CD4-positive, alpha-beta T cell treated with Interleukin-10 for 1 hour (primary cell): ENCODE data around the gene DNAJC12.
"Not testable (repeated sequence)": the region's sequence is repeated elsewhere in the genome, so short reads cannot be mapped to it uniquely, and the experiment has no call there.

ENCODE experiments used
- DNase-seq: peaks from one replicate; pipeline ENCODE4 v3.0.0-alpha.2; 2020

The DNAJC12 gene

GRCh38 chr10:67837541-67838314 is at the start of gene DNAJC12:
Gene DNAJC12, minus strand, starts transcription at chr10:67838188. Its CDS starts 177 bp downstream, at chr10:67838011.
- peak; percentile 14 for DNase-seq

GRCh38 chr10:67884842-67885670 is 47.1 kb upstream of the DNAJC12 start:
- DNase-seq: peak; percentile 81

DNA sequence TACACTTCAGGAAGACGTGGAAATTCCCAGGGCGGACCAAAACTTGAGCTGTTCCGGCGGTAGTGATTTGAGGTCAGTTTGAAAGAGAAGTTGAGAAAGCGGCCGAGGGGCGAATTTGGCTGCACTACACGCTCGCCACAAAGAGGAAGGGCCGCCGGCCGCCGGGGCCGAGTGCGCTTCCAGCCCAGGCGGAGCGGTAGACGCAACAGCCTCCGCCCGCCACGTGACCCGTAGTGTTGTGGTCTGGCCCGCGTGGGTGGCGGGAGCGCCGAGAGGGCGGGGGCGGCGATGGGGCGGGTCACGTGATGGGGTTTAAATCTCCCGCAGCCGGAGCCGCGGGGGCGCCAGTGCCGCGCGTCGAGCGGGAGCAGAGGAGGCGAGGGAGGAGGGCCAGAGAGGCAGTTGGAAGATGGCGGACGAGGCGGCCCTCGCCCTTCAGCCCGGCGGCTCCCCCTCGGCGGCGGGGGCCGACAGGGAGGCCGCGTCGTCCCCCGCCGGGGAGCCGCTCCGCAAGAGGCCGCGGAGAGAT is 46.4 kb upstream of the DNAJC12 start, which contains the start of gene SIRT1:
Gene SIRT1 (plus strand): TSS at position 344 of the 529 bp plus-strand sequence. CDS start 66 bp downstream, at position 410.
- peak; percentile 95 for DNase-seq

DNA sequence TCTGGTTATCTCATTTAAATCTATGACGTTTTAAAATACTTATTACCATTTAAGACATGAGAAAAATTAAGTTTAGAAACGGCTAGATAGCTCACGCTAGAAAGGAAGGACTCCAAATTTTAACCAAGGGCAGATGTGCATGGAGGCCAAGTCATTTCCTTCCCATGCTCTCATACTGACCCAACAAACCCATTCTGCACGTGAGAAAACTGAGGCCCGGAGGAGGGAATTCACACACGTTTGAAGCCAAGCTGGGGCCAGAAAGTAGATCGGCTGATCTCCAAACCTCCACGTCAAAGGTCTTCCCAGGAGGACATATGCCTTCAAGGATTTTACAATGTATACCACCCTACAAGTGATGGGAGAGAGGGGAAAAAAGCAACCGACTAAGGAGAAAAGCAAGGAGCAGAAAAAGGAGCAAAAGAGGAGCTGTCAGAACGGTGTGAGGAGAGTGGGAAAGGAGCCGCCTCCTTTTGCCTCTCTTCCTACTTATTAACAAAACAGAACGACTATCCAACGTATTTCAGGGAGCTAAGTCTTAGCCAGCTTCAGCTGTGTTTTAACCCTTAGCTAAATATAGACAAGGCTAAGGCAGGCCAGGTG is 45.8 kb upstream of the DNAJC12 start:
- DNase-seq: no peak

DNA sequence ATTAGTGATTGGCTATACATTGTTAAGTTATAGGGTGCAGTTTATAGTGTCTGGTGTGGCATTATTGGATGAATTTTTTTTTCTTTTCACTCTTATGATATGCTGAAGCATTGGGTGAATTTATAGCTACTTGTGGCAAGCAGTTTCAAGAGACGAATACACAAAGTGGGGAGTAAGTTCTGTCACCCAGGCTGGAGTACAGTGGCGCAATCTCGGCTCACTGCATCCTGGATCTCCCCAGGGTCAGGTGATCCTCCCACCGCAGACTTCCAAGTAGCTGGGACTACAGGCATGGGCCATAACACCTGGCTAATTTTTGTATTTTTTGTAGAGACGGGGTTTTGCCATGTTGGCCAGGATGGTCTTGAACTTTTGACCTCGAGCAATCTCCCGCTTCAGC is 40.1 kb upstream of the DNAJC12 start:
- DNase-seq: no peak

DNA sequence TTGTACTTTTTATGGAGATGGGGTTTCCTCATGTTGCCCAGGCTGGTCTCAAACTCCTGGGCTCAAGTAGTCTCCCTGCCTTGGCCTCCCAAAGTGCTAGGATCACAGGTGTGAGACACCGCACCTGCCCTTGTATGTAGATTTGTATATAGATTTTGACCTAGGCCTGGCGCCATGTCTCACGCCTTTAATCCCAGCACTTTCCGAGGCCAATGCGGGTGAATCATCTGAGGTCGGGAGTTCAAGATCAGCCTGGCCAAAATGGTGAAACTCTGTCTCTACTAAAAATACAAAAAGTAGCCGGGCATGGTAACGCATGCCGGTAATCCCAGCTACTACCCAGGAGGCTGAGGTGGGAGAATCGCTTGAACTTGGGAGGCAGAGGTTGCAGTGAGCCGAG is 39.4 kb upstream of the DNAJC12 start:
- not testable (repeated sequence) for DNase-seq

- DNase-seq: no peak
Measured at GRCh38 chr10:67875340-67876238, 37.6 kb upstream of the DNAJC12 start.

GRCh38 chr10:67869996-67870395 is 32.0 kb upstream of the DNAJC12 start:
- DNase-seq: no peak

DNA sequence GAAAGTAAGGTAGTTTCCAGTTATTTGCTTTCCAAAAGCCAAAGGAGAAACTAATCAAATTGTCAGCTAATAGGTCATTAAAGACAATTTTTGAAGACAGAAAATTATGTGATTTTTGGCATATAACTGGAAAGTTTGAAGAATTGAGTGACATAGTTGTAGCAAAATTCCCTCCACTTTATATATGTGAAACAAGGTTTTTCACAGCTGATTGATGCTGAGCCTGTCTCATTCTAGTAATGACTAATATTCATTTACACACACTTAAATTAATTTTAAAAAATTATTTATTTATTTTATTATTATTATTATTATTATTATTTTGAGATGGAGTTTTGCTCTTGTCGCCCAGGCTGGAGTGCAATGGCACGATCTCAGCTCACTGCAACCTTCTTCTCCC is 30.1 kb upstream of the DNAJC12 start:
- DNase-seq: no peak

DNA sequence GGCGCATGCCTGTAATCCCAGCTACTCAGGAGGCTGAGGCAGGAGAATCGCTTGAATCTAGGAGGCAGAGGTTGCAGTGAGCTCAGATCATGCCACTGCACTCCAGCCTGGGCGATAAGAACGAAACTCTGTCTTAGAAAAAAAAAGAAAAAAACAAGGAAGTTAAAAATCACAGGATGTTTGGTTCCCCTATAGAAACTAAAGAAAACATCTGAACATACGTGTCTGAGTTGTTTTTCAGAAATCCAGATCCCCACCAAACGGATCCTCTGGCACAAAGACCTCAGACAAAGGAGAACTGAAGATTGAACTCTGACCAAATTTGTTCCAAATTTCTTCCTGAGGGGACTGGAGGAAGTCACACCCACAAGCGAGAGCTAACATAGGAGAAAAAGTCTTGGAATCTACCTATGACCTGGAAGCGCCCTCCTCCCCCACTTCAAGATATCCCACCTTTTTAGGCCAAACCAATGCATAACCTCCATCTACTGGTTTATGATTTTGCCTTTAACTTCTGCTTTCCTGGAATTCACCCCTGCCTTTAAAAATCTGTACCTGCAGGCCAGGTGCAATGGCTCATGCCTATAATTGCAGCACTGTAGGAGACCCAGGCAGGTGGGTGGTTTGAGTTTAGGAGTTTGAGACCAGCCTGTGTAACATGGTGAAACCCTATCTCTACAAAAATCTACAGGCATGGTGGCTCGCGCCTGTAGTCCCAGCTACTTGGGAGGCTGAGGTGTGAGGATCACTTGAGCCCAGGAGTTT is 26.8 kb upstream of the DNAJC12 start:
- DNase-seq: no peak

GRCh38 chr10:67863094-67863493 is 25.1 kb upstream of the DNAJC12 start:
- DNase-seq: no peak

- no peak for DNase-seq
Measured at GRCh38 chr10:67861750-67862432, 23.9 kb upstream of the DNAJC12 start.

DNA sequence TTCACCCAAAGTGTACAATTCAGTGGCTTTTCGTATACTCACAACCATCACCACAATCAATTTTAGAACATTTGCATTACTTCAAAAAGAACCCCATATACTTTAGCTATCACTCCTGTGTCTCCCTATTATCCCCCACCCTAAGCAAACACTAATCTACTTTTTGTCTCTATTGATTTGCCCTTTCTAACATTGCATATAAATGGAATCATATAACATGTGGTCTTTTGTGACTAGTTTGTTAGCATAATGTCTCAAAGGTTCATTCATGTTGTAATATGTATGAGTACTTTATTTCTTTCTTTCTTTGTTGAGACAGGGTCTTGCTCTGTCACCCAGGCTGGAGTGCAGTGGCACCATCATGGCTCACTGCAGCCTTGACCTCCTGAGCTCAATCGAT is 21.0 kb upstream of the DNAJC12 start:
- no peak for DNase-seq

GRCh38 chr10:67853512-67853911 is 15.5 kb upstream of the DNAJC12 start:
- no peak for DNase-seq

GRCh38 chr10:67852761-67853160 is 14.8 kb upstream of the DNAJC12 start:
- DNase-seq: no peak

DNA sequence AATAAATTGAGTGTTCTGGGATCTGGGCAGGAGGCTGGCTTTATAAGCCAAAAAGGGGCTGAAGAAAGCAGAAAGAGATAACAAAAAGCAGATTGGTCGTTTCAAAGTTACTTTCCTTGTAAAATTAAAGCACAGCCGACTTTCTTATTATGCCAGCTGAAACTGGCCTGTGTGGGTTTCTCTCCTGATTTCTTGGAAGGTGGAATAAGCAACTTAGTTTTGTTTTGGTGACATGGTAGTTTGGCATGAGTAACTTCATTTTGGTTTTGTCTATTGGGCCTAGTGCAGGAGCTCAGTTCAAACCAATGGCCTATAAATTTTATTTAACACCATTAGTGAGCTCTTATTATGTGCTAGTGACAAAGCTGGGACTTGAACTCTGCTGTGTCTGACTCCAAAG is 13.2 kb upstream of the DNAJC12 start:
- DNase-seq: no peak

- DNase-seq: peak; percentile 96
Measured at GRCh38 chr10:67849331-67850011, 11.5 kb upstream of the DNAJC12 start.

DNA sequence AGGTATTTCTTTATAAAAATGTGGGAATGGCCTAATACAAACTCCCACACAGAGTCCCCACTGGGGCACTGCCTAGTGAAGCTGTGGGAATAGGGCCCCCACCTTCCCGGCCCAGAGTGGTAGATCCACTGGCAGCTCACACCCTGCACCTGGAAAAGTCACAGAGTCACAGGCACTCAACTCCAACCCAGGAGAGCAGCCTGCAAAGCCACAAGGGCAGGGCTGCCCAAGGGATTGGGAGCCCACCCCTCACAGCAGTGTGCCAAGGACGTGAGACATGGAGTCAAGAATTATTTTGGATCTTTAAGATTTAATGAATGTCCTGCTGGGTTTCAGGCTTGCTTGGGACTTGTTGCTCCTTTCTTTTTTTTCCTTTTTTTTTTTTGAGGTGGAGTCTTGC is 5.3 kb upstream of the DNAJC12 start:
- no peak for DNase-seq

DNA sequence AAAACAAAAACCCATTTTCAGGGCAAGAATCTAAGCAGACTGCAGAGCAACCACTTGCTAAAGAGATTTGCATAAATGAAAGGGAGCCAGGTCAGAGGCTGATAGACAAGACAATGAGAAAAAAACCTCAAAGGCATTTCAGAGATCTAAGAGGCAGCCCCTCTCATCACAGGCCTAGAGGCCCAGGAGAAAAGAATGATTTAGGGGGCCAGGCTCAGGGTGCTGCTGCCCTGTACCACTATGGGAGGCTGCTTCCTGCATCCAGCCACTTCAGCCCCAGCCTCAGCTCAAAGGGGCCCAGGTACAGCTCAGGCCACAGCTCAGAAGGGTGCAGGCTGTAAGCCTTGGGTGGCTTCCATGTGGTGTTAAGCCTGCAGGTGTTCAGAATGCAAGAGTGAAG is 3.7 kb upstream of the DNAJC12 start:
- no peak for DNase-seq

DNA sequence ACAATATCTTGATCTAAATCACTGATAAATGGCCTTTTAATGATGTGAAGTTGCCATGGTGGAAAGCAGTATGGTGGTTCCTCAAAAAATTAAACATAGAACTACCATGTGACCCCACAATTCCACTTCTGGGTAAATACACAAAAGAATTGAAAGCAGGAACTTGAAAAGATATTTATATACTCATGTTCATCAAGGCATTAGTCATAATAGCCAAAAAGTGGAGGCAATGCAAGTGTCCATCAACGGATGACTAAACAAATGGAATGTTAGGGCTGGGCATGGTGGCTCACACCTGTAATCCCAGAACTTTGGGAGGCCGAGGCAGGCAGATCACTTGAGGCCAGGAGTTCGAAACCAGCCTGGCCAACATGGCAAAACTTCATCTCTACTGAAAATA is 2.0 kb upstream of the DNAJC12 start:
- no peak for DNase-seq
